Colonic mucosa (tissue), 4 donors: Measurements from ENCODE around the gene POU6F2. TPM values are rescaled to one million over a fixed set of nuclear protein-coding genes. Genes with fewer than 3 reads are reported as not detected.

Experiments
- DNase-seq: peaks from one replicate; pipeline ENCODE4 v3.0.0-alpha.2; 2020
- H3K27ac ChIP-seq: fragments of 200-600 bp; one replicate; pipeline ENCODE4 v1.8.0; 2021
- H3K27me3 ChIP-seq: fragments of 200-600 bp; one replicate; pipeline ENCODE4 v1.8.0; 2021
- H3K36me3 ChIP-seq: fragments of 200-600 bp; one replicate; pipeline ENCODE4 v1.8.0; 2021
- H3K4me1 ChIP-seq: fragments of 200-600 bp; one replicate; pipeline ENCODE4 v1.8.0; 2021; ENCODE audit warnings: mild to moderate bottlenecking
- H3K4me3 ChIP-seq: fragments of 200-600 bp; one replicate; pipeline ENCODE4 v1.8.0; 2021
- H3K9ac ChIP-seq, 2 donors: one replicate each; pipeline ENCODE4 v1.7.0; 2013; ENCODE audit warnings: control low read depth in 2 of 2, low read depth in 2 of 2, low read length in 2 of 2
- H3K9me3 ChIP-seq: fragments of 200-600 bp; one replicate; pipeline ENCODE4 v1.8.0; 2021
- CTCF ChIP-seq: fragments of 200-600 bp; IDR thresholded peaks from one replicate; pipeline ENCODE4 v1.8.0; 2022; ENCODE audit warnings: antibody characterized with exemption, mild to moderate bottlenecking
- intact Hi-C: fragments of 100-400 bp; cut with DNase I; formaldehyde crosslinking; loops from one replicate; pipeline ENCODE4 v1.14.1; 2022
- total RNA-seq, 2 donors: library from RNA; stranded (reverse); fragmentation: NEBNext Ultra II Directional in 1 of 2; extraction: Animal tissue kit (Norgen Biotek cat#: 25700) in 1 of 2; gene quantifications; one replicate each; pipeline ENCODE4 v1.2.1, GENCODE V29; 2021
- donor health status: healthy.
- donor health status: DM: no; HTN: no; CAD: no.
- donor health status: DM: no; HTN: no; CAD: no.

The POU6F2 gene
- total RNA-seq, 2 donors from 2014 or later: 1.3 TPM; not detected in 1

- Histone ChIP-seq H3K27me3 (no peaks in the 10 kb centered on the region), H3K4me3 (no peak overlapping the region), H3K36me3 (no peaks in the 10 kb centered on the region), H3K9me3 (no peaks in the 10 kb centered on the region), H3K4me1 (no peaks in the 10 kb centered on the region), H3K9ac (no peak overlapping the region), H3K27ac (no peak overlapping the region)
- no peak for TF ChIP-seq CTCF
- no peak for DNase-seq
- intact Hi-C loops: no loop called here
Observed at GRCh38 chr7:39127058-39127457, 149.3 kb downstream of the POU6F2 start.

GRCh38 chr7:39128287-39128843 lies 150.7 kb downstream of the POU6F2 start:
- Histone ChIP-seq H3K4me3 (no peak overlapping the region), H3K4me1 (no peaks in the 10 kb centered on the region), H3K36me3 (no peaks in the 10 kb centered on the region), H3K27ac (no peak overlapping the region), H3K27me3 (no peaks in the 10 kb centered on the region), H3K9me3 (no peaks in the 10 kb centered on the region), H3K9ac (no peak overlapping the region)
- DNase-seq: no peak
- intact Hi-C loops: no loop called here
- TF ChIP-seq CTCF: no peak

DNA sequence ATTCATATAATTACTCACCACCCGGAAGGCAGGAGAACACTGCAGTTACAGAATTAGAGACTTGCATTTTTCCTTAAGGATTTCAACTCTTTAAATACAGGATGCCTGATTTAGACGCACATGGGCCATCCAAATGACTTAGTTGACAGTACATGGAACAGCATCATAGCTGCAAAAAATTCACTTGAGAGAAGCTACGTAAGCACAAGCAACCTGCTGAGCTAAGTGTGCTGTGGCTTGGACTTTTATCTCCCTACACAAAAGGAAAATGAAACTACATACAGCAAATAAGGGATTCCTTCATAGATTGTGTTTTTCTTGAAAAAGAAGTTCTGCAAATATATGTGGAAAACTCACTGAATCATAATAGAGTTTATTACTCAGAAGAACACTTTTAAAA lies 152.6 kb downstream of the POU6F2 start:
- no peaks in the 10 kb centered on the region for H3K36me3 ChIP-seq
- intact Hi-C loops: no loop called here
- no peaks in the 10 kb centered on the region for H3K9me3 ChIP-seq
- no peak overlapping the region for H3K27ac ChIP-seq
- H3K4me3 ChIP-seq: no peak overlapping the region
- DNase-seq: no peak
- no peak for TF ChIP-seq CTCF
- no peak overlapping the region for H3K9ac ChIP-seq
- H3K4me1 ChIP-seq: no peaks in the 10 kb centered on the region
- H3K27me3 ChIP-seq: no peaks in the 10 kb centered on the region

DNA sequence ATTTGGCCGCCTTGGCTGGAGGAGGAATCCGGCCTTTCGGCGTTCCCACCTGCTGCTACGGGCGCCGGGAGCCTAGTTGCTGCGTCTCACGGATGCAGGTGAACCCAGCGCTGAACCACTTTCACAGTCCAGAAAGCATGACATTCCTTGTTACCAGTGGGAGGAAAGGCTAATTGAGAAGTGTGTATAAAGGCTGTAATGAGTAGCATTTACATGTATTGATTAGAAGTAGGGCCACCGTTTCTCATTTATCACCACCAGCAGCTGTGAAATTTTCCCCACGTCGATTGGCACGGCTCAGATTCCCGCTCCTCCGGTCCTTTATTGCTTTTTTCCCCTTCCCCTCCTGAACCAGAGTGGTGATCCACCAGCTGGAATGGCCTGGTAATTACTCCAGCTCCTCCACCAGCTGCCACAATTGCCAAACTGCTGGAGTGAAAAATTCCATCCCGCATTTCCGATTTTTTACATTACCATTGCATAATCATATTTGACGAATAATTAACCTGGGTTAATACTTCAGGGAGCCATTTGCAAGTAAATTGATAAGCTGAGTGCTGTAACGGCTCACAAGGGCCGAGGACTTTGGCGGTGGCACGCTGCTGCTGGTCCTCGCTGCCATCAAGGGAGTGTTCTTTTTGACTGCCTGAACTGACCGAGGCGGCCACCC lies 153.3 kb downstream of the POU6F2 start:
- Histone ChIP-seq H3K9ac (no peak overlapping the region), H3K9me3 (no peaks in the 10 kb centered on the region), H3K4me3 (no peak overlapping the region), H3K4me1 (no peaks in the 10 kb centered on the region), H3K27ac (no peak overlapping the region), H3K27me3 (no peaks in the 10 kb centered on the region), H3K36me3 (no peaks in the 10 kb centered on the region)
- no peak for TF ChIP-seq CTCF
- no peak for DNase-seq
- intact Hi-C loops: no loop called here

DNA sequence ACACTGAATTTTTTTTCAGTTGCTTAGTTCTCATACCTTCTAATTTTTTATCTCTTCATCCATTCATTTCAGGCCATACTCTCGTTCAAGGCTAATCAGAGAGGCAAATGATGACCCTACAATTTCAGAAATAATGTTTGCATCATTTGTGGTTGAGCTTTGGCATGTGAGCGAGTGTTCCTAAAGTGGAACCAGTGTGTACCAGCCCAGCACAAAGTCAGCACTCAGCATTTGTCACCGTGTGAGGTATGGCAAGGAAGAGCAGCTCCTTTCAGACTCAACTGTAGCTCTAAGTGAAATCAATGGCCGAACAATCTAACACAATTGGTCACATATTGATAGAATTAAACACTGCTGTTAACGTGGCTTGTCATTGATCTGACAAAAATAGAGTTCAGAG lies 154.6 kb downstream of the POU6F2 start:
- Histone ChIP-seq H3K36me3 (no peaks in the 10 kb centered on the region), H3K4me3 (no peak overlapping the region), H3K9ac (no peak overlapping the region), H3K4me1 (no peaks in the 10 kb centered on the region), H3K27ac (no peak overlapping the region), H3K9me3 (no peaks in the 10 kb centered on the region), H3K27me3 (no peaks in the 10 kb centered on the region)
- no peak for TF ChIP-seq CTCF
- intact Hi-C loops: no loop called here
- DNase-seq: no peak
